Peyer's patch (tissue), 4 donors: ENCODE measurements around the gene RBBP5. TPM values are rescaled to one million over a fixed set of nuclear protein-coding genes. Genes with fewer than 3 reads are reported as not detected.

ENCODE experiments used
- DNase-seq, 3 donors: peaks; one replicate each; pipeline ENCODE4 v3.0.0-alpha.2; 2017 to 2019
- H3K27ac ChIP-seq, 4 donors: fragments of 200-600 bp; sonication (generic); one replicate each; pipeline ENCODE4 v1.5.1; 2016 to 2019
- H3K27me3 ChIP-seq, 2 donors: fragments of 200-600 bp; sonication (generic); one replicate each; pipeline ENCODE4 v1.5.1; 2019
- H3K36me3 ChIP-seq, 3 donors: fragments of 200-600 bp; sonication (generic); one replicate each; pipeline ENCODE4 v1.5.1; 2016 to 2019
- H3K4me1 ChIP-seq, 4 donors: fragments of 200-600 bp; sonication (generic); one replicate each; pipeline ENCODE4 v1.5.1; 2016 to 2019
- H3K4me3 ChIP-seq, 4 donors: fragments of 200-600 bp; sonication (generic); 1 replicate in 3 of 4; 2 replicates in 1 of 4; pipeline ENCODE4 v1.5.1; 2016 to 2019; ENCODE audit warnings: mild to moderate bottlenecking in 1 of 4
- H3K9me3 ChIP-seq, 4 donors: fragments of 200-600 bp; sonication (generic); one replicate each; pipeline ENCODE4 v1.5.1; 2016 to 2019; ENCODE audit warnings: mild to moderate bottlenecking in 1 of 4
- POLR2A ChIP-seq, 2 donors: fragments of 450-650 bp; IDR thresholded peaks; one replicate each; pipeline ENCODE4 v1.5.1; 2017; ENCODE audit warnings: antibody characterized with exemption in 2 of 2, mild to moderate bottlenecking in 2 of 2, moderate library complexity in 2 of 2
- total RNA-seq, 4 donors: library from RNA; depleted of rRNA; stranded (reverse); fragments of >200 nt; gene quantifications; one replicate each; pipeline ENCODE4 v1.1.0, GENCODE V29; 2016
- TF ChIP-seq, protein P1 (sequence below), 6 experiments: fragments of 450-650 bp in 4 of 6; fragments of 200-600 bp in 2 of 6; sonication (generic) in 1 of 6; IDR thresholded peaks; one replicate each; pipeline ENCODE4 v1.5.1; 2017 to 2019; ENCODE audit warnings: antibody characterized with exemption in 6 of 6, mild to moderate bottlenecking in 3 of 6, moderate library complexity in 1 of 6

The RBBP5 gene
- total RNA-seq, 4 donors from 2014 or later: 11.9 to 21.5 (median 15.3) TPM

DNA sequence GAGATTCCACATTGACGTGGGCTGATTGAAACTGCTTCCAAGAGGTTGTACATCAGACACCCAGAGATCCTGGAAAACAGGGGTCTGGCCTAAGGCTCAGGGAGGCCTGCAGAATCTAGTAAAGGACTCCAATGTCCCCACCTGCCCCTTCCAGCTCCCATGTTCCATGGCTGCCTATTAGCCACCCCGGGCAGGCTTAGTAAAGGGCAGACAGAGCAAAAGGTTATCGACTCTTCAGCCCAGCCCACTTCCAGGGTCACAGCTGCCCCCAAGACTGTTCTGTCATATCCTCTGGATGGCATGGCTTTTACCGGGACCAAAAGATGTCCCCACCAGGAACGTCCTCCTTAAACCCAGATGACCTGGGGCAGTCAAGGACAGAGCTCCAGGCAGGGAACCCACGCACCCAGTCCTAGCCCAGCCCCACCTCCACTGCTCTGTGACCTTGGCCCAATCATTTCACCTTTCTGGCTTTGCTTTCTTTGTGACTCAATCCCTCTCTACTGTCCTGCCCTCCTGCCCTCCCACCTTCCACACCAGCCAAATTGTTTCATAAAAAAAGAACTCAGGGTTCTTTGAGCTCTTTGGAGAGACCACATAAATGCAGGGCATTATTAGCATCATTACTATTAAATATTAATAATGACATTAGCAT is 83.5 kb downstream of the RBBP5 start:
- H3K4me3 ChIP-seq: no peak overlapping the region
- no peaks in the 10 kb centered on the region for H3K36me3 ChIP-seq
- peaks cover 0 to 6% of the 10 kb centered on the region in 2 donors for H3K27me3 ChIP-seq
- no peaks in the 10 kb centered on the region for H3K9me3 ChIP-seq
- no peak overlapping the region for H3K27ac ChIP-seq
- TF ChIP-seq, protein P1, sequence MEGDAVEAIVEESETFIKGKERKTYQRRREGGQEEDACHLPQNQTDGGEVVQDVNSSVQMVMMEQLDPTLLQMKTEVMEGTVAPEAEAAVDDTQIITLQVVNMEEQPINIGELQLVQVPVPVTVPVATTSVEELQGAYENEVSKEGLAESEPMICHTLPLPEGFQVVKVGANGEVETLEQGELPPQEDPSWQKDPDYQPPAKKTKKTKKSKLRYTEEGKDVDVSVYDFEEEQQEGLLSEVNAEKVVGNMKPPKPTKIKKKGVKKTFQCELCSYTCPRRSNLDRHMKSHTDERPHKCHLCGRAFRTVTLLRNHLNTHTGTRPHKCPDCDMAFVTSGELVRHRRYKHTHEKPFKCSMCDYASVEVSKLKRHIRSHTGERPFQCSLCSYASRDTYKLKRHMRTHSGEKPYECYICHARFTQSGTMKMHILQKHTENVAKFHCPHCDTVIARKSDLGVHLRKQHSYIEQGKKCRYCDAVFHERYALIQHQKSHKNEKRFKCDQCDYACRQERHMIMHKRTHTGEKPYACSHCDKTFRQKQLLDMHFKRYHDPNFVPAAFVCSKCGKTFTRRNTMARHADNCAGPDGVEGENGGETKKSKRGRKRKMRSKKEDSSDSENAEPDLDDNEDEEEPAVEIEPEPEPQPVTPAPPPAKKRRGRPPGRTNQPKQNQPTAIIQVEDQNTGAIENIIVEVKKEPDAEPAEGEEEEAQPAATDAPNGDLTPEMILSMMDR (IDR thresholded peaks at IDR 0.05): no peak
- no peak for TF ChIP-seq POLR2A (IDR thresholded peaks at IDR 0.05)
- peaks cover 0 to 7% (median 0%) of the 10 kb centered on the region in 4 donors for H3K4me1 ChIP-seq
- no peak for DNase-seq

DNA sequence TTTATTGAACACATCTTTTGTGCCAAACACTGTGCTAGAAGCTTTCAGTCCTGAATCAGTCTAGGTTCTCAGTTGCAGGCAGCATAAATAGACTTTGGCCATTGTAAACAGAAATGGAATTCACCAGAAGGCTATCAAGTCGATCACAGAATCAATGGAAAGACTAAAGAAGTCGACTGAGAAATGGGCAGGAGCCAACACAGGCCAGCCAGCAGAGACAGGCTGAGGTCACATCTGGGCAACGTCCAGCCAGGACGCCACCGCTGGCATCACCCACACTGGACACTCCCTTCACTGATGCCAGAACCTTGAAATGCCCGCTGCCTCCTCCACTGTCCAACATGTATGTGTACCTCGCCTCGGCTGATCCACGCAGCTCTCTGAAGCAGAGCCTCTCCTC is 84.2 kb downstream of the RBBP5 start:
- Histone ChIP-seq H3K4me3 (no peak overlapping the region), H3K36me3 (no peaks in the 10 kb centered on the region), H3K27ac (no peak overlapping the region), H3K4me1 (peaks cover 0 to under 1% (median 0%) of the 10 kb centered on the region in 4 donors), H3K27me3 (no peaks in the 10 kb centered on the region), H3K9me3 (no peaks in the 10 kb centered on the region)
- TF ChIP-seq, protein P1 (IDR thresholded peaks at IDR 0.05): no peak
- TF ChIP-seq POLR2A (IDR thresholded peaks at IDR 0.05): no peak
- no peak for DNase-seq

Other genes starting within 250 kb of the RBBP5 start
- 1 to 10 TPM in 1 of 4 donors, under 1 TPM in 1, not detected in 2; 0.18 to 2.8 TPM for gene CNTN2, start 78.8 kb downstream of the RBBP5 start, total RNA-seq
- 1 to 10 TPM in 3 of 4 donors, under 1 TPM in 1; 0.88 to 3.3 (median 2.6) TPM for gene TMEM81, start 37.5 kb downstream of the RBBP5 start, total RNA-seq
- gene DSTYK, start 89.7 kb upstream of the RBBP5 start, total RNA-seq: 10 to 100 TPM in 1 of 4 donors, 1 to 10 TPM in 3; 3.5 to 11.6 (median 6.8) TPM
- gene TMCC2, start 106.0 kb upstream of the RBBP5 start, total RNA-seq: 1 to 10 TPM in 2 of 4 donors, under 1 TPM in 2; 0.53 to 4.1 (median 1.1) TPM
- 10 to 100 TPM; 22.0 to 40.0 (median 30.9) TPM for gene NUAK2, start 199.8 kb upstream of the RBBP5 start, total RNA-seq
- gene KLHDC8A, start 234.9 kb upstream of the RBBP5 start, total RNA-seq: not detected